ENCODE data around the gene ZNF730.
"Not testable (repeated sequence)": the region's sequence is repeated elsewhere in the genome, so short reads cannot be mapped to it uniquely, and the experiment has no call there.

The ZNF730 gene

DNA sequence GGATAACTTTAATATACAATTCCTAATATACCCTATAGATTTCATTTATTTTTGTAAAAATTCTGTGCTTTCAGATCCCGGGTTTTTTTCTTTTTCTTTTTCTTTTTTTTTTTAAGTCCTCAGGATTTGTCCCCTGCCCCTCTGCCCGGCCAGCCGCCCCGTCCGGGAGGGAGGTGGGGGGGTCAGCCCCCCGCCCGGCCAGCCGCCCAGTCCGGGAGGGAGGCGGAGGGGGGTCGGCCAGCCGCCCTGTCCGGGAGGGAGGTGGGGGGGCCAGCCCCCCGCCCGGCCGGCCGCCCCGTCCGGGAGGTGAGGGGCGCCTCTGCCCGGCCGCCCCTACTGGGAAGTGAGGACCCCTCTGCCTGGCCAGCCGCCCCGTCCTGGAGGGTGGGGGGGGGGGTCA is 17.4 kb downstream of the ZNF730 start:
- not testable (repeated sequence) for H3K27ac ChIP-seq (ENCODE audit: low read depth, low read length); H3K9ac ChIP-seq (ENCODE audit: low read length); H3K27me3 ChIP-seq (ENCODE audit: control insufficient read depth, insufficient read depth, low read length); H3K4me3 ChIP-seq (ENCODE audit: low read length); H3K4me1 ChIP-seq (ENCODE audit: control insufficient read depth, insufficient read depth, low read length); H3K36me3 ChIP-seq (ENCODE audit: control insufficient read depth, insufficient read depth, low read length)

DNA sequence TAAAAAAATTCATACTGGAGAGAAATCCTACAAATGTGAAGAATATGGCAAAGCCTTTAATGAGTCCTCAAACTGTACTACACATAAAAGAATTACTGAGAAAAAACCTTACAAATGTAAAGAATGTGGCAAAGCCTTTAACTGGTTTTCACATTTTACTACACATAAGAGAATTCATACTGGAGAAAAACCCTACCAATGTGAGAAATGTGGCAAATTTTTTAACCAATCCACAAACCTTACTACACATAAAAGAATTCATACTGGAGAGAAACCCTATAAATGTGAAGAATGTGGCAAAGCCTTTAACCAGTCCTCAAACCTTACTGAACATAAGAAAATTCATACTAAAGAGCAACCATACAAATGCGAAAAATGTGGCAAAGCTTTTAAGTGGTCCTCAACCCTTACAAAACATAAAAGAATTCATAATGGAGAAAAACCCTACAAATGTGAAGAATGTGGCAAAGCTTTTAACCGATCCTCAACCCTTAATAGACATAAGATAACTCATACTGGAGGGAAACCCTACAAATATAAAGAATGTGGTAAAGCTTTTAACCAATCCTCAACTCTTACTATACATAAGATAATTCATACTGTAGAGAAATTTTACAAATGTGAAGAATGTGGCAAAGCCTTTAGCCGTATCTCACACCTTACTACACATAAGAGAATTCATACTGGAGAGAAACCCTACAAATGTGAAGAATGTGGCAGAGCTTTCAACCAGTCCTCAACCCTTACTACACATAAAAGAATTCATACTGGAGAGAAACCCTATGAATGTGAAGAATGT is 29.0 kb downstream of the ZNF730 start:
- Histone ChIP-seq H3K4me3 (ENCODE audit: low read length) (no peak overlapping the region), H3K27ac (ENCODE audit: low read depth, low read length) (no peak overlapping the region), H3K9ac (ENCODE audit: low read length) (no peak overlapping the region), H3K4me1 (ENCODE audit: control insufficient read depth, insufficient read depth, low read length) (no peaks in the 10 kb centered on the region), H3K36me3 (ENCODE audit: control insufficient read depth, insufficient read depth, low read length) (no peaks in the 10 kb centered on the region), H3K27me3 (ENCODE audit: control insufficient read depth, insufficient read depth, low read length) (no peaks in the 10 kb centered on the region)

DNA sequence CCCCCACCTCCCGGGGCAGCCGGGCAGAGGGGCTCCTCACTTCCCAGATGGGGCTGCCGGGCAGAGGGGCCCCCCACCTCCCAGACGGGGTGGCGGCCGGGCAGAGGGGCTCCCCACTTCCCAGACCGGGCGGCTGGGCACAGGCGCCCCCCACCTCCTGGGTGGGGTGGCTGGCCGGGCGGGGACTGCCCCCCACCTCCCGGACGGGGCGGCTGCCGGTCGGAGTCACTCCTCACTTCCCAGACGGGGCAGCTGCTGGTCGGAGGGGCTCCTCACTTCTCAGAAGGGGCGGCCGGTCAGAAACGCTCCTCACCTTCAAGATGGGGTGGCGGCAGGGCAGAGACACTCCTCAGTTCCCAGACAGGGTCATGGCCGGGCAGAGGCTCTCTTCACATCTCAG is 43.9 kb downstream of the ZNF730 start:
- Histone ChIP-seq H3K27ac (ENCODE audit: low read depth, low read length) (no peak overlapping the region), H3K27me3 (ENCODE audit: control insufficient read depth, insufficient read depth, low read length) (no peaks in the 10 kb centered on the region), H3K4me1 (ENCODE audit: control insufficient read depth, insufficient read depth, low read length) (no peaks in the 10 kb centered on the region), H3K9ac (ENCODE audit: low read length) (no peak overlapping the region), H3K4me3 (ENCODE audit: low read length) (no peak overlapping the region), H3K36me3 (ENCODE audit: control insufficient read depth, insufficient read depth, low read length) (no peaks in the 10 kb centered on the region)

DNA sequence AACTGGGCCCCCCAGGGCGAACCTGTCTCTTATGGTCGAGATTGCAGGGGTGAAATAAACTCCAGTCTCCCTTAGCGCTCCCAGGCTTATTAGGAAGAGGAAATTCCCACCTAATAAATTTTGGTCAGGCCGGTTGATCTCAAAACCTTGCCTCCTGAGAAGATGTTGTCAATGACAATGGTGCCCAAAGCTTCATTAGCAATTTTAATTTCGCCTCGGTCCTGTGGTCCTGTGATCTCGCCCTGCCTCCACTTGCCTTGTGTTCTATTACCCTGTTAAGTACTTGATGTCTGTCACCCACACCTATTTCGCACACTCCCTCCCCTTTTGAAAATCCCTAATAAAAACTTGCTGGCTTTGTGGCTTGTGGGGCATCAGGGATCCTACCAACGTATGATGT is 51.5 kb downstream of the ZNF730 start:
- not testable (repeated sequence) for H3K4me3 ChIP-seq (ENCODE audit: low read length); H3K9ac ChIP-seq (ENCODE audit: low read length); H3K36me3 ChIP-seq (ENCODE audit: control insufficient read depth, insufficient read depth, low read length); H3K27me3 ChIP-seq (ENCODE audit: control insufficient read depth, insufficient read depth, low read length); H3K27ac ChIP-seq (ENCODE audit: low read depth, low read length); H3K4me1 ChIP-seq (ENCODE audit: control insufficient read depth, insufficient read depth, low read length)

DNA sequence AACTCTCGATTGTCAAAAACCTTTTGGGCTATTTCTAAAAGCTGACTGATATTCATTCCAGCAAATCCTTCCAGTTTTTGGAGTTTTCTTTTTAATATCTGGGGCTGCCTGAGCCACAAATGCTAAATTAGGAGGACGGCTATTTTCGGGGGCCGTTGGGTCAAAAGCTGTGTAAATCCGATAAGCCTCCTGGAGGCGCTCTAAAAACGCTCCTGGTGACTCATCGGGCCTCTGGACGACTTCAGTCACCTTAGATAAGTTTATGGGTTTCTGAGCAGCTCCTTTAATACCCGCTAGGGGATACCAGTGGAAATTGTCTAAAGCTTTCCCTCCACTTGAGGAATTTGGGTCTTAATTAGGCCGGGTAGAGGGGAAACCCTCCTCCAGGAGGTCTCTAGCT is 66.4 kb downstream of the ZNF730 start:
- Histone ChIP-seq H3K4me1 (ENCODE audit: control insufficient read depth, insufficient read depth, low read length) (no peaks in the 10 kb centered on the region), H3K27ac (ENCODE audit: low read depth, low read length) (no peak overlapping the region), H3K4me3 (ENCODE audit: low read length) (no peak overlapping the region), H3K36me3 (ENCODE audit: control insufficient read depth, insufficient read depth, low read length) (no peaks in the 10 kb centered on the region), H3K9ac (ENCODE audit: low read length) (no peak overlapping the region), H3K27me3 (ENCODE audit: control insufficient read depth, insufficient read depth, low read length) (no peaks in the 10 kb centered on the region)

DNA sequence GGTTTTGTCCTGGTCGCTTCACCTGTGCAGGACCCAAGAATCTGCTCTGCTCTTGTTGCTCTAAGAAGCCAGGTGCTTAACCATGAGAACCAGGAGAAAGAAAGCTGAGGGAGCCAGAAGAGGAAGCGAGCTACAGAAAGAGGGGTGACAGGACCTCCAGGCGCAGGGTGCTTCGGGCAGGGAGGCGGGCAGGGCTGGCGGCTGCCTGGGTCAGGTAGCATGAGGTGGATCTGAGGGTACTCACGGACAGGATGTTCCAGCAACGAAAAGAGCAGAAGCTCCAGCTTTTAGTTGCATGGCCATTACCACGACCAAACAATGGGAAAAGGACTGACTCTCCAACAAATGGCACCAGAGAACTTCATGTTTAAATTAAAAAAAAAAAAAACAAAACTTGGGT is 73.5 kb downstream of the ZNF730 start:
- Histone ChIP-seq H3K27me3 (ENCODE audit: control insufficient read depth, insufficient read depth, low read length) (no peaks in the 10 kb centered on the region), H3K27ac (ENCODE audit: low read depth, low read length) (no peak overlapping the region), H3K4me1 (ENCODE audit: control insufficient read depth, insufficient read depth, low read length) (no peaks in the 10 kb centered on the region), H3K36me3 (ENCODE audit: control insufficient read depth, insufficient read depth, low read length) (no peaks in the 10 kb centered on the region), H3K9ac (ENCODE audit: low read length) (no peak overlapping the region), H3K4me3 (ENCODE audit: low read length) (no peak overlapping the region)
